Liver (tissue), 9 donors: Measurements from ENCODE around the gene MICAL2. TPM values are rescaled to one million over a fixed set of nuclear protein-coding genes. Genes with fewer than 3 reads are reported as not detected.

ENCODE experiments used
- DNase-seq: peaks from one replicate; pipeline ENCODE4 v3.0.0-alpha.2; 2017; ENCODE audit warnings: low spot score
- H3K27ac ChIP-seq, 2 donors: one replicate each; pipeline ENCODE4 v1.7.0; 2013; ENCODE audit warnings: inconsistent platforms in 2 of 2, low read length in 2 of 2, control low read depth in 1 of 2, low read depth in 1 of 2, mild to moderate bottlenecking in 1 of 2
- H3K27me3 ChIP-seq, 4 donors: one replicate each; pipeline versions ENCODE4 v1.6.1 to v1.7.0; 2013; ENCODE audit warnings: low read length in 3 of 4, inconsistent platforms in 1 of 4, mild to moderate bottlenecking in 1 of 4, moderate library complexity in 1 of 4; ENCODE audit not compliant: control insufficient read depth in 4 of 4, insufficient read depth in 4 of 4
- H3K36me3 ChIP-seq, 4 donors: one replicate each; pipeline versions ENCODE4 v1.6.1 to v1.7.0; 2013; ENCODE audit warnings: low read length in 3 of 4, mild to moderate bottlenecking in 3 of 4, low read depth in 1 of 4, moderate library complexity in 1 of 4; ENCODE audit not compliant: control insufficient read depth in 4 of 4, insufficient read depth in 3 of 4
- H3K4me1 ChIP-seq, 4 donors: one replicate each; pipeline versions ENCODE4 v1.6.1 to v1.7.0; 2013; ENCODE audit warnings: low read length in 3 of 4, mild to moderate bottlenecking in 3 of 4, moderate library complexity in 1 of 4; ENCODE audit not compliant: control insufficient read depth in 4 of 4, insufficient read depth in 4 of 4
- H3K4me3 ChIP-seq, 3 donors: one replicate each; pipeline versions ENCODE4 v1.6.1 to v1.7.0; 2013; ENCODE audit warnings: low read length in 3 of 3, control low read depth in 1 of 3, low read depth in 1 of 3, mild to moderate bottlenecking in 1 of 3
- H3K9ac ChIP-seq, 2 donors: one replicate each; pipeline ENCODE4 v1.7.0; 2013; ENCODE audit warnings: low read length in 2 of 2, mild to moderate bottlenecking in 2 of 2, moderate library complexity in 2 of 2, control low read depth in 1 of 2, low read depth in 1 of 2
- H3K9me3 ChIP-seq, 4 donors: one replicate each; pipeline versions ENCODE4 v1.6.1 to v1.7.0; 2013; ENCODE audit warnings: low read length in 3 of 4; ENCODE audit not compliant: control insufficient read depth in 4 of 4
- EGR1 ChIP-seq, 2 donors: IDR thresholded peaks; 2 replicates each; pipeline ENCODE4 v1.6.1; 2016 to 2018; ENCODE audit warnings: antibody characterized with exemption in 2 of 2, low read depth in 2 of 2
- FOXA1 ChIP-seq: IDR thresholded peaks from 2 replicates; pipeline ENCODE4 v1.6.1; 2016; ENCODE audit warnings: antibody characterized with exemption
- FOXA2 ChIP-seq: IDR thresholded peaks from 2 replicates; pipeline ENCODE4 v1.6.1; 2016; ENCODE audit warnings: antibody characterized with exemption
- GABPA ChIP-seq, 2 donors: IDR thresholded peaks in 1 of 2; conservative IDR thresholded peaks in 1 of 2; 2 replicates each; pipeline ENCODE4 v1.6.1; 2016; ENCODE audit warnings: antibody characterized with exemption in 2 of 2, mild to moderate bottlenecking in 1 of 2, moderate library complexity in 1 of 2
- HNF4A ChIP-seq, 2 donors: conservative IDR thresholded peaks; 2 replicates each; pipeline ENCODE4 v1.6.1; 2016; ENCODE audit warnings: antibody characterized with exemption in 2 of 2, mild to moderate bottlenecking in 2 of 2
- HNF4G ChIP-seq: IDR thresholded peaks from 2 replicates; pipeline ENCODE4 v1.6.1; 2016; ENCODE audit warnings: antibody characterized with exemption
- JUND ChIP-seq, 2 donors: IDR thresholded peaks; 2 replicates each; pipeline ENCODE4 v1.6.1; 2016; ENCODE audit warnings: antibody characterized with exemption in 2 of 2
- MAX ChIP-seq: IDR thresholded peaks from 2 replicates; pipeline ENCODE4 v1.6.1; 2016; ENCODE audit warnings: antibody characterized with exemption
- NR2F2 ChIP-seq: IDR thresholded peaks from 2 replicates; pipeline ENCODE4 v1.6.1; 2016; ENCODE audit warnings: antibody characterized with exemption
- RAD21 ChIP-seq, 2 donors: IDR thresholded peaks; 2 replicates each; pipeline ENCODE4 v1.6.1; 2016; ENCODE audit warnings: antibody characterized with exemption in 2 of 2, mild to moderate bottlenecking in 2 of 2
- REST ChIP-seq: IDR thresholded peaks from 2 replicates; pipeline ENCODE4 v1.6.1; 2016; ENCODE audit warnings: antibody characterized with exemption, mild to moderate bottlenecking
- RXRA ChIP-seq, 2 donors: IDR thresholded peaks; 2 replicates each; pipeline ENCODE4 v1.6.1; 2017 to 2018; ENCODE audit warnings: antibody characterized with exemption in 2 of 2, mild to moderate bottlenecking in 1 of 2
- SP1 ChIP-seq: IDR thresholded peaks from 2 replicates; pipeline ENCODE4 v1.6.1; 2018; ENCODE audit warnings: antibody characterized with exemption, mild to moderate bottlenecking
- TAF1 ChIP-seq: conservative IDR thresholded peaks from 2 replicates; pipeline ENCODE4 v1.6.1; 2016; ENCODE audit warnings: antibody characterized with exemption, mild to moderate bottlenecking
- YY1 ChIP-seq: IDR thresholded peaks from 2 replicates; pipeline ENCODE4 v1.6.1; 2016; ENCODE audit warnings: antibody characterized with exemption, mild to moderate bottlenecking
- ZBTB33 ChIP-seq: IDR thresholded peaks from 2 replicates; pipeline ENCODE4 v1.6.1; 2016; ENCODE audit warnings: antibody characterized with exemption
- whole genome bisulfite sequencing: extraction: QIAGEN DNeasy Blood & Tissue Kit; methylation state at CpG from one replicate; pipeline ENCODE4 v1.1.7; 2013; 5-methylcytosine and 5-hydroxymethylcytosine counted together
- polyA plus RNA-seq, 2 donors: library from polyadenylated mRNA; stranded (reverse) in 1 of 2; unstranded in 1 of 2; fragments of 200-250 nt in 1 of 2; fragments of >200 nt in 1 of 2; fragmentation: Nextera tagmentation in 1 of 2; extraction: Ambion mirVana in 1 of 2; gene quantifications; one replicate each; pipeline versions ENCODE4 v1.2.1 to v1.2.3, GENCODE V29; 2013 to 2015
- total RNA-seq, 2 donors: library from RNA; depleted of rRNA; stranded (reverse); fragments of >200 nt; gene quantifications; one replicate each; pipeline ENCODE4 v1.2.3, GENCODE V29; 2014
- TF ChIP-seq, protein P1 (sequence below): fragments of 150-350 bp; IDR thresholded peaks from 2 replicates; pipeline ENCODE4 v1.5.1; 2017; ENCODE audit warnings: improper control_type of control experiment, low read depth, low read length; ENCODE audit not compliant: missing input control
- TF ChIP-seq, protein P2 (sequence below): IDR thresholded peaks from 2 replicates; pipeline ENCODE4 v1.6.1; 2016; ENCODE audit warnings: antibody characterized with exemption
- donor health status: healthy.
- donor health status: healthy.
- donor health status: healthy.
- donor health status: healthy.
- donor health status: healthy.

Gene MICAL2
- total and polyA plus RNA-seq, 4 donors: 17.5 to 113 (median 42.9) TPM

- WGBS: 87% methylated on average over 7 of the region's 7 CpGs
- TF ChIP-seq REST (no peak), HNF4G (no peak), JUND (IDR thresholded peaks at IDR 0.05) (no peak), FOXA2 (no peak), MAX (no peak), RAD21 (IDR thresholded peaks at IDR 0.05) (no peak), FOXA1 (no peak), GABPA (IDR thresholded peaks at IDR 0.05 in 1 of 2, conservative IDR thresholded peaks at IDR 0.05 in 1 of 2) (no peak), NR2F2 (no peak), YY1 (no peak), ZBTB33 (no peak), SP1 (no peak), EGR1 (IDR thresholded peaks at IDR 0.05; ENCODE audit: low read depth in 2 of 2) (no peak), RXRA (IDR thresholded peaks at IDR 0.05) (no peak), HNF4A (conservative IDR thresholded peaks at IDR 0.05) (no peak), TAF1 (no peak)
- TF ChIP-seq, protein P1, sequence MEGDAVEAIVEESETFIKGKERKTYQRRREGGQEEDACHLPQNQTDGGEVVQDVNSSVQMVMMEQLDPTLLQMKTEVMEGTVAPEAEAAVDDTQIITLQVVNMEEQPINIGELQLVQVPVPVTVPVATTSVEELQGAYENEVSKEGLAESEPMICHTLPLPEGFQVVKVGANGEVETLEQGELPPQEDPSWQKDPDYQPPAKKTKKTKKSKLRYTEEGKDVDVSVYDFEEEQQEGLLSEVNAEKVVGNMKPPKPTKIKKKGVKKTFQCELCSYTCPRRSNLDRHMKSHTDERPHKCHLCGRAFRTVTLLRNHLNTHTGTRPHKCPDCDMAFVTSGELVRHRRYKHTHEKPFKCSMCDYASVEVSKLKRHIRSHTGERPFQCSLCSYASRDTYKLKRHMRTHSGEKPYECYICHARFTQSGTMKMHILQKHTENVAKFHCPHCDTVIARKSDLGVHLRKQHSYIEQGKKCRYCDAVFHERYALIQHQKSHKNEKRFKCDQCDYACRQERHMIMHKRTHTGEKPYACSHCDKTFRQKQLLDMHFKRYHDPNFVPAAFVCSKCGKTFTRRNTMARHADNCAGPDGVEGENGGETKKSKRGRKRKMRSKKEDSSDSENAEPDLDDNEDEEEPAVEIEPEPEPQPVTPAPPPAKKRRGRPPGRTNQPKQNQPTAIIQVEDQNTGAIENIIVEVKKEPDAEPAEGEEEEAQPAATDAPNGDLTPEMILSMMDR: no peak
- TF ChIP-seq, protein P2, sequence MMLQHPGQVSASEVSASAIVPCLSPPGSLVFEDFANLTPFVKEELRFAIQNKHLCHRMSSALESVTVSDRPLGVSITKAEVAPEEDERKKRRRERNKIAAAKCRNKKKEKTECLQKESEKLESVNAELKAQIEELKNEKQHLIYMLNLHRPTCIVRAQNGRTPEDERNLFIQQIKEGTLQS: no peak
- no peak overlapping the region for H3K27ac ChIP-seq
Measured at GRCh38 chr11:12064136-12064953, 46.0 kb upstream of the MICAL2 start.

More at GRCh38 chr11:12064136-12064953, 46.0 kb upstream of the MICAL2 start:
- Histone ChIP-seq H3K36me3 (no peaks in the 10 kb centered on the region), H3K4me3 (no peak overlapping the region), H3K9ac (no peak overlapping the region), H3K27me3 (no peaks in the 10 kb centered on the region), H3K9me3 (no peaks in the 10 kb centered on the region), H3K4me1 (peaks cover 8 to 22% (median 12%) of the 10 kb centered on the region in 4 donors)
- DNase-seq: no peak
